Activated gamma-delta T cell treated with anti-CD3 and anti-CD28 coated beads, Interleukin-2, amount 50 U/mL, for 16 hours (primary cell): Measurements from ENCODE around the gene HYCC2.
"Not testable (repeated sequence)": the region's sequence is repeated elsewhere in the genome, so short reads cannot be mapped to it uniquely, and the experiment has no call there.

Experiments used
- DNase-seq: peaks from one replicate; pipeline ENCODE4 v3.0.0-alpha.2; 2020; ENCODE audit warnings: low read depth

HYCC2 gene

GRCh38 chr2:201071479-201072200 lies at the start of gene HYCC2, which contains the start of gene NDUFB3:
Gene HYCC2 (minus strand): TSS chr2:201071671. CDS start chr2:201024009, 47,662 bp downstream.
Gene NDUFB3 (plus strand): TSS chr2:201072001. CDS start chr2:201078883, 6,882 bp downstream.
- DNase-seq = peak; percentile 83

DNA sequence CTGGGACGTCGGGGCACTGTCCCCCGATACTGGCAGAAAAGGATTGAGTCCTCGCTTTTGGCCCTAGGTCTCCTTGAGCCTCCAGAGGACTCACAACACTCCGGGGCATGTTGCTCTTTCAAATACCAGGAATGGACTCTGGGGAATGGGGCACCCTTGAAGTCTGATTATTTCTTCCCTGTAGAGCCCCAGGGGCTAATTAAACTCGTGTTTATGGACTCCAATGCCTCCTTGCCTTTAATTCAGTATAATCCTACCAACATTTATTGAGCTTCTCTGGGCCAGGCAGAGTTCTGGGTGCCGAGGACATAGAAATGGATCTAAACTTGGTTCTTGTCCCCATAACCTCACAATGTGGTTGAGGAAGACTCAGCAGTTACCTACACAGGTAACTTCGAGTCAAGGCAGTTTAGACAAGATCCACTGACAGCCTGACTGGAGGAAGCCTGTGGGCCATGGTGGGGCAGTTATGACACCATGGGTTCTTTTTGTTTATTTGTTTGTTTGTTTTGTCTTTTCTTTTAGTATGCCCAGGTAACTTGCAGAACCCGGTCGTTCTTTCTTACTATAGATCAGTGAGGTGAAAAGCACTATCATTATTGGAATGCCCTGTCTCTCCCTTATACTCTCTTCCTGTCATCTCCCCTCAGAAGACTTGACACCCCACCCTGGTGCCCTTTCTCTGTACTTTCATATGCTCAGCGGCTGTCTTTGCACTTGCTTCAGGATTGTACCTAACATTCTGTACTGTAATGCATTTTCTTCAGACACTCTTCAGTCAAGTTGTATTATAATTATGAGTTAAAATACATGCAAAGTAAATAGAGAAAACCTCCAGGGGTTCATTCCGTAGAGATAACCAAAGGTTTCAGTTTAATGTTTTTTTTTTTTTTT lies 47.7 kb upstream of the HYCC2 start:
- DNase-seq = no peak

- DNase-seq = peak; percentile 85
Observed at GRCh38 chr2:201118121-201118960, 46.9 kb upstream of the HYCC2 start.

DNA sequence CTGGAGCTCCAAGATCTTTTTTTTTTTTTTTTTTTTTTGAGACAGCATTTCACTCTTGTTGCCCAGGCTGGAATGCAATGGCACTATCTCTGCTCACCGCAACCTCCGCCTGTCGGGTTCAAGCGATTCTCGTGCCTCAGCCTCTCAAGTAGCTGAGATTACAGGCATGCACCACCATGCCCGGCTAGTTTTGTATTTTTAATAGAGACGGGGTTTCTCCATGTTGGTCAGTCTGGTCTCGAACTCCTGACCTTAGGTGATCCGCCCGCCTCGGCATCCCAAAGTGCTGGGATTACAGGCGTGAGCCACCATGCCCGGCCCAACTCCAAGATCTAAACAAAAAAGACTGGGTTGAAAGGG lies 46.2 kb upstream of the HYCC2 start:
- not testable (repeated sequence) for DNase-seq

GRCh38 chr2:201116959-201117734 lies 45.7 kb upstream of the HYCC2 start:
- DNase-seq = no peak

DNA sequence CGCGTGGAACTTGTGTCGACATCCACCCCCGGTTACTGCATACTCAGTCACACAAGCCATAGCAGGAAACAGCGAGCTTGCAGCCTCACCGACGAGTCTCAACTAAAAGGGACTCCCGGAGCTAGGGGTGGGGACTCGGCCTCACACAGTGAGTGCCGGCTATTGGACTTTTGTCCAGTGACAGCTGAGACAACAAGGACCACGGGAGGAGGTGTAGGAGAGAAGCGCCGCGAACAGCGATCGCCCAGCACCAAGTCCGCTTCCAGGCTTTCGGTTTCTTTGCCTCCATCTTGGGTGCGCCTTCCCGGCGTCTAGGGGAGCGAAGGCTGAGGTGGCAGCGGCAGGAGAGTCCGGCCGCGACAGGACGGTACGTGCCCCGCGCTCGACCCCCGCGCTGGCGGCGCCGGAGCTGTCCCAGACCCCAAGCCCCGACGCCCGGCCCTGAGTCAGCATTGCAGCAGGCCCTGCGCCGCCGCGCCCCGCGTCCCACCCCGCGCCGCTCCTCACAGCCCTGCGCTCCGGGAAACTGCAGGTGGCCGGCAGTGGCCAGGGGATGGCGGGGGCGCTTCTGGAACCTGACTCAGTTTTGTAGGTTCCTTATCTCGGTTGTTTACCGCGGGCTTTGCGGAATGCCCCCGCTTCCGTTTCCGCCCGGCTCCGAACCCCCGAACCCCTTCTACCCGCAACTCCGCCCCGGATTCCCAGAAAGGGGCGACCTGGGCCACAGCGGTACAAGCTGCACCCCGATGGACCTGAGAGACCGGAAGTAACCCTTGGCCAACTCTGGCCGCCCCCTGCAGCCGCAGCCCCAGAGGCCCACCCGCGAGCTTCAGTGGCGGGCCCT lies 44.9 kb upstream of the HYCC2 start, which contains the start of gene CFLAR:
Gene CFLAR, plus strand, starts transcription at position 50 of the 844 bp plus-strand sequence. CDS start 13,702 bp downstream, outside the sequence.
- peak; percentile 80 for DNase-seq

- no peak for DNase-seq
Observed at GRCh38 chr2:201114846-201115245, 43.4 kb upstream of the HYCC2 start.

DNA sequence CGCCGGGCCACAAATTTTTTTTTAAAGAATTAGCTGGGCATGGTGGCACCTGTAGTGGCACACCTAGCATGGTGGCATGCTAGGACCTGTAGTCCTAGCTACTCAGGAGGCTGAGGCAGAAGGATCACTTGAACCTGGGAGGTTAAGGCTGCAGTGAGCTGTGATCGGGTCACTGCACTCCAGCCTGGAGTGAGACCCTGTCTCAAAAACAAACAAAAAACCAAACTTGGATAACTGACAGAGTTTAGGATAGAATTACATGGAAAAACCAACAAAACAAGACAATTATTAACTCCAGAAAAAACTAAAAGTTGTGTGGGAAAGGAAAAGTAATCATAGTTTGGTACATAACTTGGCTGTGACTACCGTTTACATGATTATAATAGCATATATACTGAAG lies 42.9 kb upstream of the HYCC2 start:
- DNase-seq = no peak

DNA sequence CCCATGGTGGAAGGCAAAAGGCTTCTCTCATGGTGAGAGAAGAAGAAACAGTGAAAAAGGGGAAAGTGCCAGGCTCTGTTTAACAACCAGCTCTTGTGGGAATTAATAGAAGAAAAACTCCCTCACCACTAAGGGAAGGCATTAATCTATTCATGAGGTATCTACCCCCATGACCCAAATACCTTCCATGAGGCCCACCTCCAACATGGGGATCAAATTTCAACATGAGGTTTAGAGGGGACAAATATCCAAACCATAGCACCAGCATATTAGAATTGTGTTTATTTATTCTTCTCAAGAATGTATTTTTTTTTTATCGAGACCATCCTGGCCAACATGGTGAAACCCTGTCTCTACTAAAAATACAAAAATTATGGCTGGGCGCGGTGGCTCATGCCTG lies 39.6 kb upstream of the HYCC2 start:
- DNase-seq = no peak

DNA sequence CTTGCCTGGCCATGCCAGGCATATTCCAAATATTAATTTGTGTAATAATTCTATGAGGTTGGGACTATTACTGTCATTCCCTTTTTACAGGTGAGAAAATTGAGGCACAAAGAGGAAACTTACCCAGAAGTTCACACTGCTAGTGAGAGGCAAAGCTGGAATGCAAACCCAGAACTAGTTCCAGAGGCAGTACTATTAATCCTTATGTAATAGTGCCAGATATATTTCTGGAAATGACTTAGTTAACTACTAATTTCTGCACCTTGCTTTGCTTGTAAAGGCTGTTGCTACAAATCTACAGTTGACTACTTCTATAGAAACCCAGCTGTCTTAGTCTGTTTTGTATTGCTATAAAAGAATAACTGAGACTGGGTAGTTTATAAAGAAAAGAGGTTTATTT lies 39.1 kb upstream of the HYCC2 start:
- no peak for DNase-seq

GRCh38 chr2:201109186-201109585 lies 37.7 kb upstream of the HYCC2 start:
- DNase-seq = no peak

DNA sequence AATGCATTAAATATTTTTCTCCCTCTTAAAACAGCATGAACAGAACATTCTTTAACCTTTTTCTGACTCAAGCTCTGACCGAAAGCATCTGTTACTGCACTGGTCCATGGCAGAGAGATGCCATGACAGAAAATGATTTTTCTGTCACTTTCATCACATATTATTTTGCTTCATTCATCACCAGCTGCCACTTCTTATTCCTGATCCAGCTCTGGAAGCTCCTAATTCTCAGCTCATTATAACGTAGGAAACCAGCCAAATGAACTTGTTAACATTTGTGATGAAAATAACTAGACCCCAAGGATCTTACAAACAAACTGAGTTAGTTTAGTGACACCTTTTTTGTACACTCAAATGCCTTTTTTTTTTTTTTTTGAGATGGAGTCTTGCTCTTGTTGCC lies 36.9 kb upstream of the HYCC2 start:
- DNase-seq = no peak

- DNase-seq = no peak
Observed at GRCh38 chr2:201107624-201108023, 36.2 kb upstream of the HYCC2 start.

DNA sequence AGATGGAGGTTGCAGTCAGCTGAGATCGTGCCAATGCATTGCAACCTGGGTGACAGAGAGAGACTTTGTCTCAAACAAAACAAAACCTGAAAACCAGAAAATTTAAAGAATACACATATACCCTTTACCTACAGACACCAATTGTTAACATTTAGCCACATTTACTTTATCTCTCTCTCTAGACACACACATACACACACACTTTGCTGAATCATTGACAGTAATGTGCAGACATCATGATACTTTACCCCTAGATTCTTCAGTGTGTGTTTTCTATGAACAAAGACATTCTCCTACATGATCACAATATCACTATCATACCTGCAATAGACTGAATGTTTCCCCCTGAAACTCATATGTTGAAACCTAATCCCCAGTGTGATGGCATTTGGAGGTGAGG lies 34.3 kb upstream of the HYCC2 start:
- no peak for DNase-seq

GRCh38 chr2:201100497-201100896 lies 29.0 kb upstream of the HYCC2 start:
- DNase-seq = no peak

DNA sequence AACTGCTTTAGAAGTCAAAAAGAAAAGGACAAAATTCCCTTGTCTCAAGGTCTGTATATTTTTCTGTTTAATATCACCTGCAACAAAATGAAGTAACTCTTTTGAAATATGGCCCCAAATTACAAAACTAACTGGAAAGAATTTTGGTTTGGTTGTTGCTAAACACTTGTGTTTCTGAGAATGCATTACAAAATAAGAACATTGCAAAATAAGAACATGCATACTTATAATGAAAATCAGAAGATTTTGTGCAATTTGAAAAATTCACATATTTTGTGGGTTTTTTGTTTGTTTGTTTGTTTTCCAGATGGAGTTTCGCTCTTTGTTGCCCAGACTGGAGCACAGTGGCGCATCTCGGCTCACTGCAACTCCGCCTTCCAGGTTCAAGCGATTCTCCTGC lies 22.1 kb upstream of the HYCC2 start:
- DNase-seq = no peak

DNA sequence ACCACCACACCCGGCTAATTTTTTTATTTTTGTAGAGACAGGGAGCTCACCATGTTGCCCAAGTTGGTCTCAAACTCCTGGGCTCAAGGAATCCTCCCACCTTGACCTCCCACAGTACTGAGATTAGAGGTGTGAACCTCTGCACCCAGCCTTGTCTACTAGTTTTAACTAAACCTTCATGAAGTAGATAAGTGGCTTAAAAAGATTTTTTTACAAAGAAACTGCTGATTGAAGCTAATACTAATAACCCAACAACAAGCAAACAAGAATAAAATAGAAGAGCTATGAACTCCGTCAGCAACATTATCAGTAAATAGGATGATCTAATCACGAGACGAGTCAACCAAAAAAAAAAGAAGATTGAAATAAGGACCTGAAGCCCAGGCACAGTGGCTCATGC lies 19.1 kb upstream of the HYCC2 start:
- DNase-seq = no peak

GRCh38 chr2:201084863-201085262 lies 13.4 kb upstream of the HYCC2 start:
- DNase-seq = no peak

- DNase-seq = no peak
Observed at GRCh38 chr2:201074996-201075395, 3.5 kb upstream of the HYCC2 start.

- no peak for DNase-seq
Observed at GRCh38 chr2:201073071-201073470, 1.6 kb upstream of the HYCC2 start.

- no peak for DNase-seq
Observed at GRCh38 chr2:201072201-201072530, 695 bp upstream of the HYCC2 start.
